GM23338 (cell line): ENCODE data around the gene CENPO. TPM values are rescaled to one million over a fixed set of nuclear protein-coding genes. Genes with fewer than 3 reads are reported as not detected.

Experiments
- ATAC-seq: fragments of 200-7000 bp; cut with Tn5 transposase; 3 replicates; pipeline ENCODE4 v1.9.1; 2020
- DNase-seq: peaks from one replicate; pipeline ENCODE4 v3.0.0-alpha.2; 2015; ENCODE audit warnings: low spot score
- H2AFZ ChIP-seq: fragments of 200-600 bp; sonication (generic); 2 replicates; pipeline ENCODE4 v1.8.0; 2016; ENCODE audit warnings: antibody characterized with exemption, mild to moderate bottlenecking, moderate library complexity
- H3F3A ChIP-seq: fragments of 200-600 bp; sonication (generic); replicated peaks from 2 replicates; pipeline ENCODE4 v1.8.0; 2017; ENCODE audit warnings: antibody characterized with exemption, mixed run types, low read depth
- H3K27ac ChIP-seq: fragments of 200-600 bp; sonication (generic); 2 replicates; pipeline ENCODE4 v1.6.1; 2016; ENCODE audit warnings: low read depth
- H3K27me3 ChIP-seq: fragments of 200-600 bp; sonication (generic); 2 replicates; pipeline ENCODE4 v1.8.0; 2016; ENCODE audit warnings: mild to moderate bottlenecking, mixed run types, moderate library complexity; ENCODE audit not compliant: insufficient read depth
- H3K36me3 ChIP-seq: fragments of 200-600 bp; sonication (generic); 2 replicates; pipeline ENCODE4 v1.8.0; 2016; ENCODE audit warnings: mild to moderate bottlenecking; ENCODE audit not compliant: insufficient read depth
- H3K4me1 ChIP-seq: fragments of 200-600 bp; sonication (generic); 2 replicates; pipeline ENCODE4 v1.8.0; 2016; ENCODE audit warnings: mild to moderate bottlenecking, moderate library complexity; ENCODE audit not compliant: insufficient read depth
- H3K4me2 ChIP-seq: fragments of 200-600 bp; sonication (generic); 2 replicates; pipeline ENCODE4 v1.7.1; 2017; ENCODE audit warnings: mixed run types
- H3K4me3 ChIP-seq: fragments of 200-600 bp; sonication (generic); 2 replicates; pipeline ENCODE4 v1.6.1; 2016; ENCODE audit warnings: mixed run types
- H3K79me2 ChIP-seq: fragments of 200-600 bp; sonication (generic); replicated peaks from 2 replicates; pipeline ENCODE4 v1.8.0; 2017; ENCODE audit warnings: mild to moderate bottlenecking; ENCODE audit not compliant: insufficient read depth
- H3K9me2 ChIP-seq: fragments of 200-600 bp; sonication (generic); 2 replicates; pipeline ENCODE4 v1.8.0; 2017; ENCODE audit not compliant: insufficient read depth
- H4K20me1 ChIP-seq: fragments of 200-600 bp; sonication (generic); replicated peaks from 2 replicates; pipeline ENCODE4 v1.8.0; 2017; ENCODE audit warnings: mild to moderate bottlenecking; ENCODE audit not compliant: insufficient read depth
- H3K27ac Mint-ChIP-seq: 2 replicates; pipeline ENCODE4 v1.8.0; 2020; ENCODE audit warnings: inconsistent platforms, mild to moderate bottlenecking, moderate library complexity, mixed read lengths
- H3K27me3 Mint-ChIP-seq: 3 replicates; pipeline ENCODE4 v1.8.0; 2022; ENCODE audit warnings: low read depth, mild to moderate bottlenecking, moderate library complexity, mixed read lengths, inconsistent platforms; ENCODE audit not compliant: insufficient read depth, poor library complexity
- H3K36me3 Mint-ChIP-seq: 3 replicates; pipeline ENCODE4 v1.8.0; 2021; ENCODE audit warnings: low read depth, mild to moderate bottlenecking, inconsistent platforms, moderate library complexity, mixed read lengths
- H3K4me1 Mint-ChIP-seq: 3 replicates; pipeline ENCODE4 v1.8.0; 2020; ENCODE audit warnings: mild to moderate bottlenecking, inconsistent platforms, mixed read lengths
- H3K4me3 Mint-ChIP-seq: 3 replicates; pipeline ENCODE4 v1.8.0; 2021; ENCODE audit warnings: moderate library complexity, mild to moderate bottlenecking, inconsistent platforms, mixed read lengths
- H3K9me3 Mint-ChIP-seq: 3 replicates; pipeline ENCODE4 v1.8.0; 2020; ENCODE audit warnings: moderate library complexity, mild to moderate bottlenecking, inconsistent platforms, mixed read lengths
- ETS1 ChIP-seq: IDR thresholded peaks from 2 replicates; pipeline ENCODE4 v1.6.1; 2016; ENCODE audit warnings: antibody characterized with exemption
- EZH2phosphoT487 ChIP-seq: fragments of 200-600 bp; sonication (generic); IDR thresholded peaks from one replicate; pipeline ENCODE4 v1.8.1; 2018; ENCODE audit warnings: antibody characterized with exemption; ENCODE audit not compliant: unreplicated experiment
- JUNB ChIP-seq: IDR thresholded peaks from one replicate; pipeline ENCODE4 v1.6.1; 2016; ENCODE audit warnings: antibody characterized with exemption; ENCODE audit not compliant: unreplicated experiment
- NANOG ChIP-seq: IDR thresholded peaks from 2 replicates; pipeline ENCODE4 v1.6.1; 2016; ENCODE audit warnings: antibody characterized with exemption, borderline replicate concordance
- REST ChIP-seq: IDR thresholded peaks from one replicate; pipeline ENCODE4 v1.6.1; 2018; ENCODE audit warnings: antibody characterized with exemption; ENCODE audit not compliant: unreplicated experiment
- ZNF462 ChIP-seq: fragments of 250-450 bp; sonication (Bioruptor Pico); IDR thresholded peaks from 2 replicates; pipeline ENCODE4 v1.5.0; 2020; ENCODE audit warnings: mild to moderate bottlenecking, moderate library complexity
- polyA plus RNA-seq: library from polyadenylated mRNA; unstranded; fragments of >200 nt; fragmentation: Nextera tagmentation; extraction: Ambion mirVana; gene quantifications from 2 replicates; pipeline ENCODE4 v1.2.1, GENCODE V29; 2016
- total RNA-seq: library from RNA; depleted of rRNA; stranded (reverse); fragments of >200 nt; shearing (Covaris generic); gene quantifications from 2 replicates; pipeline ENCODE4 v1.2.3, GENCODE V29; 2014

CENPO gene
- total and polyA plus RNA-seq, 2 experiments from 2014 or later, result 27.0 to 44.7 TPM

- TF ChIP-seq ETS1, result no peak
- TF ChIP-seq ZNF462 (CRISPR knock-in tag), result no peak
Measured at GRCh38 chr2:24836706-24837105, 43.5 kb downstream of the CENPO start (continued).

GRCh38 chr2:24837996-24838513 lies 44.8 kb downstream of the CENPO start:
- DNase-seq, result no peak
- no peaks in the 10 kb centered on the region for H3K27me3 ChIP-seq
- no peaks in the 10 kb centered on the region for H4K20me1 ChIP-seq
- no peak for ATAC-seq
- H3K4me3 ChIP-seq, result no peak overlapping the region
- H3F3A ChIP-seq, result no peaks in the 10 kb centered on the region
- Mint-ChIP-seq H3K9me3 (no peaks in the 10 kb centered on the region), H3K36me3 (peaks cover 39% of the 10 kb centered on the region), H3K4me1 (peaks cover 14% of the 10 kb centered on the region), H3K27me3 (peaks cover 6% of the 10 kb centered on the region), H3K27ac (no peak overlapping the region), H3K4me3 (no peak overlapping the region)
- H2AFZ ChIP-seq, result no peak overlapping the region
- H3K4me1 ChIP-seq, result no peaks in the 10 kb centered on the region
- no peak overlapping the region for H3K27ac ChIP-seq
- TF ChIP-seq NANOG (no peak), JUNB (no peak), REST (no peak), EZH2phosphoT487 (no peak)
- no peaks in the 10 kb centered on the region for H3K9me2 ChIP-seq
- no peak overlapping the region for H3K4me2 ChIP-seq
- no peaks in the 10 kb centered on the region for H3K79me2 ChIP-seq
- no peaks in the 10 kb centered on the region for H3K36me3 ChIP-seq
